SK-N-MC (cell line): ENCODE measurements around the gene CCL1.

Experiments used
- EZH2 ChIP-seq: fragments of 200-600 bp; sonication (generic); IDR thresholded peaks from one replicate; pipeline ENCODE4 v1.6.1; 2017; ENCODE audit warnings: antibody characterized with exemption
- POLR2AphosphoS5 ChIP-seq: IDR thresholded peaks from 2 replicates; pipeline ENCODE4 v1.6.1; 2012; ENCODE audit warnings: mild to moderate bottlenecking, low read depth, low read length, borderline replicate concordance

DNA sequence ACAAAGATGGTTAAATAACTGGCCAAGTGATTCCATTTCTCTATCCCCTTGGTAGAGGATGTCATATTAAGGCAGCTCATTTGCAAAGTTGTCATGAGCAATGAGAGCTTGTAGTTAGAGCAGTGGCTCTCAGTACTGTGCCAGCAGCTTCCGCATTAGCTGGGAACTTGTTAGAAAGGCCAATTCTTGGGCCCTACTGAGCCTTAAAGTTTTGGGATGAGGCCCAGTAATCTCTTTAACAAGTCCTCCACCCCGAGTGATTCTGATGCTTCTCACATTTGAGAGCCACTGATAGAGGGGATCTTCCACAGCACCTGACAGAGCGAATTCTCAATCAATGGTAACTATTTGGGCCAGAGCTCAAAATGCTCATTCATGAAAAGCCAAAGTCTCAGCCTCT lies 20.2 kb upstream of the CCL1 start:
- no peak for TF ChIP-seq EZH2
- no peak for TF ChIP-seq POLR2AphosphoS5
